IPS-18a (cell line): ENCODE data around the gene ZNF277.

Experiments used
- H3K27ac ChIP-seq: one replicate; pipeline ENCODE4 v1.5.1; 2013; ENCODE audit warnings: low read length
- H3K27me3 ChIP-seq: one replicate; pipeline ENCODE4 v1.6.1; 2013; ENCODE audit warnings: mild to moderate bottlenecking, low read length; ENCODE audit not compliant: control insufficient read depth, insufficient read depth
- H3K36me3 ChIP-seq: one replicate; pipeline ENCODE4 v1.6.1; 2013; ENCODE audit warnings: low read depth, low read length; ENCODE audit not compliant: control insufficient read depth
- H3K4me1 ChIP-seq: one replicate; pipeline ENCODE4 v1.6.1; 2013; ENCODE audit warnings: low read depth, low read length; ENCODE audit not compliant: control insufficient read depth
- H3K4me3 ChIP-seq: one replicate; pipeline ENCODE4 v1.5.1; 2013; ENCODE audit warnings: low read length
- H3K9ac ChIP-seq: one replicate; pipeline ENCODE4 v1.6.1; 2013; ENCODE audit warnings: mild to moderate bottlenecking, low read length, moderate library complexity
- H3K9me3 ChIP-seq: one replicate; pipeline ENCODE4 v1.6.1; 2013; ENCODE audit warnings: low read depth, low read length; ENCODE audit not compliant: control insufficient read depth

Gene ZNF277

GRCh38 chr7:112338786-112339185 is 132.3 kb downstream of the ZNF277 start:
- Histone ChIP-seq H3K36me3 (peaks cover 19% of the 10 kb centered on the region), H3K4me3 (no peak overlapping the region), H3K27me3 (no peaks in the 10 kb centered on the region), H3K4me1 (peaks cover 14% of the 10 kb centered on the region), H3K9ac (no peak overlapping the region), H3K9me3 (no peaks in the 10 kb centered on the region), H3K27ac (no peak overlapping the region)

GRCh38 chr7:112341464-112341863 is 135.0 kb downstream of the ZNF277 start:
- no peak overlapping the region for H3K9ac ChIP-seq
- no peak overlapping the region for H3K27ac ChIP-seq
- no peaks in the 10 kb centered on the region for H3K9me3 ChIP-seq
- peaks cover 14% of the 10 kb centered on the region for H3K4me1 ChIP-seq
- H3K36me3 ChIP-seq = peaks cover 19% of the 10 kb centered on the region
- no peak overlapping the region for H3K4me3 ChIP-seq
- no peaks in the 10 kb centered on the region for H3K27me3 ChIP-seq

DNA sequence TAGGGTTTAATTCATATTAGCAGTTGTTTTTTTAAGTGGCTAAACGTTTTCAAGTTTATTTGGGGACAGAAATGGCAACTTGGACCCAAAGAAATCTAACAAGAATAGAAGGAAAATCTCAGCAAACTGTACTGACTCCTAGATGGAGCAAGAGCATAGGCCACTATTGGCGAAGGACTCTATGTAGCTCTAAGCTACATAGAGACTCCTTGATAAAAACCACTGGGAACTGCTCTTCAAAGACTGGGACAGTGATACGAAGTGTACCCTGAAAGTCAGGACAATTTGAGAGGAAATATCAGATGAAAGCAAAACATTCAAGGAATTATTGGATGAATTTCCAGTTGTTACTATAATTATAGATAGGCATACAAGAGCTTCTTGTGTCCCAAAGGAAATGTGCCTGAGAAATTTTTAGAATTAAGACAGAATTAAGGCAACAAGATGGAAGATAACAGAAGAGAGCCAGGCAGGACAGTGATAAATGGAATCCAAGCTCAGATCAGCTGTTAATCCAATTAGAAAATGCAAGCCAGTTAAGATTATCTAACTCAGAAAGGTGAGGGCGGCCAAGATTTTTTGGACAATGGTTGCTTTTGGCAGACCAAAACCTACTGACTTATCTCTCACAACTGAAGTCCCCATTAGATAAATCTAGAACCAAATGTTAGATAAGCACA is 140.0 kb downstream of the ZNF277 start:
- Histone ChIP-seq H3K36me3 (peaks cover 10% of the 10 kb centered on the region), H3K4me1 (no peaks in the 10 kb centered on the region), H3K27me3 (no peaks in the 10 kb centered on the region), H3K9ac (no peak overlapping the region), H3K4me3 (no peak overlapping the region), H3K27ac (no peak overlapping the region), H3K9me3 (no peaks in the 10 kb centered on the region)

DNA sequence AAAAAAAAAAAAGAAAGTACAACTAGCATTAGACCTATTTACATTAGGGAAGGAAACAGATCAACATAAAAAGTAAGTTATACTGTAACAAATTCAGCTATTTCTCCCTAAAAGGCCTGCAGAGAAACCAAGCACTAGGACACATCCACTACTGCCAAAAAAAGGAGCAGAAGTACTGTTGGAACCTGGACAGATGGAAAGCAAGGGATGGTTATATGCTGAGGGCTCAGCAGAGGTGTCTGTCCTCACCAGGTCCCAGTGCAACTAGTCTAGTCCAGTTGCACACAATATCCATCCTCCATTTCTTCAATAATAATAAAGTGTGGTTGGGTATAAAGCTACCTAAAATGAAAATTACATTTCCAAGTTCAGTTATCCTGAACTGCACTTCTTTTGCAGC is 140.6 kb downstream of the ZNF277 start:
- Histone ChIP-seq H3K27me3 (no peaks in the 10 kb centered on the region), H3K9ac (no peak overlapping the region), H3K4me1 (no peaks in the 10 kb centered on the region), H3K36me3 (peaks cover 10% of the 10 kb centered on the region), H3K9me3 (no peaks in the 10 kb centered on the region), H3K27ac (no peak overlapping the region), H3K4me3 (no peak overlapping the region)

DNA sequence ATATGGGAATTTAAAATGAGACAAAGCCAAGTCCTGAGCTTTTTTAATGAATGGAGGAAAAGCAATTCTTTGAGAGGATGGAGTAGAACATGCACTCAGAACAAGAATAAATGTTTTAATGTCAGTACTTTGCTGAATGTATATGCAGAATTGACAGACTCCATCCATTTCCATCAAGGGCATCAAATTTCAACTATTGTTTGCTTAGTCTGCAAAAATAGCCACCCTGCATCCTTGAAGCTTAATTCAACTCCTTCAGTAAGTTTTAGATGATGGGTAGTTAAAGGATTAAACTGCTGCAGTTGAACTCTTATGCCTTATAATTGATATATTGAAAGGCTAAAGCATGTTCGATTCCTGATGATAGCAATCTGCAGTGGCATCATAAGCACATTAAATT is 144.1 kb downstream of the ZNF277 start:
- Histone ChIP-seq H3K4me3 (no peak overlapping the region), H3K4me1 (no peaks in the 10 kb centered on the region), H3K9ac (no peak overlapping the region)

GRCh38 chr7:112356596-112356995 is 150.1 kb downstream of the ZNF277 start:
- Histone ChIP-seq H3K9ac (no peak overlapping the region), H3K4me1 (no peaks in the 10 kb centered on the region), H3K27me3 (no peaks in the 10 kb centered on the region), H3K4me3 (no peak overlapping the region), H3K9me3 (no peaks in the 10 kb centered on the region), H3K27ac (no peak overlapping the region), H3K36me3 (no peaks in the 10 kb centered on the region)

More for the DNA sequence above, 144.1 kb downstream of the ZNF277 start:
- H3K9me3 ChIP-seq = no peaks in the 10 kb centered on the region
- H3K27ac ChIP-seq = no peak overlapping the region
- H3K27me3 ChIP-seq = no peaks in the 10 kb centered on the region
- no peaks in the 10 kb centered on the region for H3K36me3 ChIP-seq

GRCh38 chr7:112357136-112357535 is 150.6 kb downstream of the ZNF277 start:
- H3K9ac ChIP-seq = no peak overlapping the region

GRCh38 chr7:112358513-112358912 is 152.0 kb downstream of the ZNF277 start:
- Histone ChIP-seq H3K27ac (no peak overlapping the region), H3K27me3 (no peaks in the 10 kb centered on the region), H3K4me1 (peaks cover 5% of the 10 kb centered on the region), H3K4me3 (no peak overlapping the region), H3K9ac (no peak overlapping the region), H3K36me3 (no peaks in the 10 kb centered on the region), H3K9me3 (no peaks in the 10 kb centered on the region)

More at GRCh38 chr7:112357136-112357535, 150.6 kb downstream of the ZNF277 start:
- no peaks in the 10 kb centered on the region for H3K36me3 ChIP-seq
- H3K27ac ChIP-seq = no peak overlapping the region
- no peak overlapping the region for H3K4me3 ChIP-seq
- no peaks in the 10 kb centered on the region for H3K4me1 ChIP-seq
- no peaks in the 10 kb centered on the region for H3K27me3 ChIP-seq
- H3K9me3 ChIP-seq = no peaks in the 10 kb centered on the region

GRCh38 chr7:112359086-112359485 is 152.6 kb downstream of the ZNF277 start:
- H3K27me3 ChIP-seq = no peaks in the 10 kb centered on the region
- H3K36me3 ChIP-seq = no peaks in the 10 kb centered on the region
- no peak overlapping the region for H3K27ac ChIP-seq
- H3K4me1 ChIP-seq = peaks cover 5% of the 10 kb centered on the region
- H3K9ac ChIP-seq = no peak overlapping the region
- no peaks in the 10 kb centered on the region for H3K9me3 ChIP-seq
- no peak overlapping the region for H3K4me3 ChIP-seq

- Histone ChIP-seq H3K36me3 (no peaks in the 10 kb centered on the region), H3K9me3 (no peaks in the 10 kb centered on the region), H3K27me3 (no peaks in the 10 kb centered on the region), H3K9ac (no peak overlapping the region), H3K27ac (no peak overlapping the region), H3K4me3 (no peak overlapping the region), H3K4me1 (peaks cover 5% of the 10 kb centered on the region)
Observed at GRCh38 chr7:112360681-112361080, 154.2 kb downstream of the ZNF277 start.

- Histone ChIP-seq H3K4me1 (peaks cover 5% of the 10 kb centered on the region), H3K36me3 (no peaks in the 10 kb centered on the region), H3K27me3 (no peaks in the 10 kb centered on the region), H3K9ac (no peak overlapping the region), H3K9me3 (no peaks in the 10 kb centered on the region), H3K4me3 (no peak overlapping the region), H3K27ac (no peak overlapping the region)
Observed at GRCh38 chr7:112361154-112361553, 154.7 kb downstream of the ZNF277 start.

DNA sequence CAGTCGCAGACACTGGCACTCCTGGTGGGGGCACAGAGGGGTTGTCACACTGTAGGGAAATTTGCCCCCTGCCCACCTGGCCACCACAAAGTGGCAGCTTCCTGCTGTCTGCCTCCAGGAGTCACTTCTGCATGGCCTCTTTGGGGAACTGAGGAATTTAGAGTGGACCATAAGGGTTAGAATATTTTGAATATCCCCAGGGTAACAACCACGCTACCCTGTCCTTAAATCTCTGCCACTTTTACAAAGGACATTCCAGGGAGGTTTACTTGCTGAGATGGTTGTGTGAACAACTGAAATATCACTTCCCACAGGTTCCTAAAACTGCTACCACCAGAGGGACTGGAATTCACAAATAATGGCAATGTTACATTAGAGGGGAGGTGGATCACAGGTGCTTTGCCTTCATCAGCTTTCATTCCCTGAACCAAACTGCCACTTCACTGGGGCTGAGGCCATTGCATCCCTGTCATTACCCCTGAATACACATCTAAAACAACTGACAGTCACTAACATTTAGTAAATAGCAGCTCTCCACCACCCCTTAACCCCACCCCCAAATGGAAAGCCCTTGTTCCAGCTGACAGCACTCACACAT is 155.7 kb downstream of the ZNF277 start:
- H3K9me3 ChIP-seq = no peaks in the 10 kb centered on the region
- H3K36me3 ChIP-seq = no peaks in the 10 kb centered on the region
- H3K27ac ChIP-seq = no peak overlapping the region
- H3K4me3 ChIP-seq = no peak overlapping the region
- no peaks in the 10 kb centered on the region for H3K27me3 ChIP-seq
- no peak overlapping the region for H3K9ac ChIP-seq
- H3K4me1 ChIP-seq = peaks cover 5% of the 10 kb centered on the region
